GM10847 (cell line): ENCODE data around the gene LRIF1.

Experiments
- POLR2A ChIP-seq: IDR thresholded peaks from 2 replicates; pipeline ENCODE4 v1.6.1; 2011; ENCODE audit not compliant: insufficient read length; ENCODE audit errors: extremely low read depth

LRIF1 gene

GRCh38 chr1:110915804-110916203 is 47.9 kb downstream of the LRIF1 start:
- no peak for TF ChIP-seq POLR2A

GRCh38 chr1:110914676-110915075 is 49.0 kb downstream of the LRIF1 start:
- TF ChIP-seq POLR2A, result no peak

GRCh38 chr1:110912784-110913183 is 50.9 kb downstream of the LRIF1 start:
- TF ChIP-seq POLR2A, result no peak

- TF ChIP-seq POLR2A, result no peak
Observed at GRCh38 chr1:110903853-110904500, 59.7 kb downstream of the LRIF1 start.

GRCh38 chr1:110902820-110903463 is 60.8 kb downstream of the LRIF1 start:
- TF ChIP-seq POLR2A, result no peak

GRCh38 chr1:110899458-110899843 is 64.3 kb downstream of the LRIF1 start:
- TF ChIP-seq POLR2A, result no peak

- TF ChIP-seq POLR2A, result no peak
Observed at GRCh38 chr1:110898734-110899457, 64.8 kb downstream of the LRIF1 start.

- no peak for TF ChIP-seq POLR2A
Observed at GRCh38 chr1:110897681-110898080, 66.0 kb downstream of the LRIF1 start.
